Ammon's horn (tissue), 1 donor: Measurements from ENCODE around the gene EPB41L4A.

Experiments used
- DNase-seq: peaks from one replicate; pipeline ENCODE4 v3.0.0-alpha.2; 2016; ENCODE audit warnings: low spot score

The EPB41L4A gene

GRCh38 chr5:112308608-112309007, 110.5 kb downstream of the EPB41L4A start:
- DNase-seq, result no peak

GRCh38 chr5:112306956-112307355, 112.1 kb downstream of the EPB41L4A start:
- no peak for DNase-seq

- DNase-seq, result no peak
Observed at GRCh38 chr5:112304743-112305142, 114.3 kb downstream of the EPB41L4A start.

- no peak for DNase-seq
Observed at GRCh38 chr5:112303685-112304084, 115.4 kb downstream of the EPB41L4A start.

DNA sequence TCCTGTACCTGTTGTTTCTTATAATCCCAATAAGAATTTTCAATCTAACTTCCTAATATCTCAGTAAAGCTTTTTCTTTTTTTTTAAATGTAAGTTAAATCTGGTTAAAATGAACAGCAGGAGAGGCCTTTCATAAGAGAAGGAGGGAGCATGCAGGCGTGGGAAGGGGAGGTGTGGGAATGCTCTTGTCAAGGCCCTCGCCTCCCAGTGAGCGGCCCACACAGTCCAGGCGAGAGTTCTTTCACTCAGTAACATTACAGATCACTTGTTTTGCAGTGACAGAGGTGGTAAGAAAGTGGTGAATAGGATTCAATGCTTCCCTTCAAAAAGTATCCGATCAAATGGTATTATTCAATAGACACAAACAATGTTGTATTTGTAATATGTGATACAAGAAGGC, 125.0 kb downstream of the EPB41L4A start:
- DNase-seq, result peak; percentile 61

GRCh38 chr5:112293587-112293986, 125.5 kb downstream of the EPB41L4A start:
- no peak for DNase-seq

GRCh38 chr5:112290691-112291090, 128.4 kb downstream of the EPB41L4A start:
- DNase-seq, result no peak

- DNase-seq, result no peak
Observed at GRCh38 chr5:112289465-112289864, 129.6 kb downstream of the EPB41L4A start.

DNA sequence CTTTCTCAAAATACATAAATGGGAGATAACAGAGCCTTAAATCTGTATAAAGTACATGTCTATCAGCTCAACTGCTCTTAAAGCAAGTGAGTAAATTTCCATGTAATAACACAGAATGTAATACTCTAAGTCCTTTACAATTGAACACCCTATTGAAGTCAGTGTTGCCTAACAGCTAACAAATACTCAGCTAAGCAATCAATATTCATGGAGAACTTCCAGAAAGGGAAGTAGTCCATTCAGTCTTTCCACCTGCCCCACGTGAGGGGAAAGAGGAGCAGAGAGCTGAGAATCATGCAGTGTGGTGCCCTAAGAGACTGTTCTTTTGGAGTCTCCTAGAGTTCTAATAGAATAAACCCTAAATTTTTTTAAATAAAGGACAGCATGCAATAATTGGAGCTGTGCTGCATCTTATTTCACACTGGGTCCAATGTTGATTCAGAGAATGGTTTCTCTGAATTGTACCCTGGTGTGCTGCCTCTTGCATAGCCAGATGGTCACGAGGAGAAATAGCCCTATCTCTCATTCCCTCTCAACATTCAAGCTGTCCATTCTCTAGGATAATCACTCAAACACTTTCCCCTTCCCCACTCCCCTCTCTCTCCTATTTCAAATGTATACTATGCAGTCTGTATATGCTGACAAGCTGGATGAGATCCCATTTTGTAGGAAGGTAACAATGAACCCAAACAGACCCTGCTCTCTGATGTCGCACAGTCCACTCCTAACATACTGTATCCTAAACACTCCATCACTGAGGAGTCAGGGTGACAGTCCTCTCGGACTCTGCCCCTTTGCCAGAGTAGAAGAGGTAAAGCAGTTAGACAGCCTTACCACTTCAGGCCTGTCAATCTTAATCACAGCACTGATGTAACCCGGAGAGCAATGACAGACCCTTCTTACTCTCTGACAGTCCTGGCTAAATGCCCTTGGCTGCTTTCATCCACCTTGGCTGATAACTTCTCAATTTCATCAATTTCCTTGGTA, 134.8 kb downstream of the EPB41L4A start:
- DNase-seq, result no peak

DNA sequence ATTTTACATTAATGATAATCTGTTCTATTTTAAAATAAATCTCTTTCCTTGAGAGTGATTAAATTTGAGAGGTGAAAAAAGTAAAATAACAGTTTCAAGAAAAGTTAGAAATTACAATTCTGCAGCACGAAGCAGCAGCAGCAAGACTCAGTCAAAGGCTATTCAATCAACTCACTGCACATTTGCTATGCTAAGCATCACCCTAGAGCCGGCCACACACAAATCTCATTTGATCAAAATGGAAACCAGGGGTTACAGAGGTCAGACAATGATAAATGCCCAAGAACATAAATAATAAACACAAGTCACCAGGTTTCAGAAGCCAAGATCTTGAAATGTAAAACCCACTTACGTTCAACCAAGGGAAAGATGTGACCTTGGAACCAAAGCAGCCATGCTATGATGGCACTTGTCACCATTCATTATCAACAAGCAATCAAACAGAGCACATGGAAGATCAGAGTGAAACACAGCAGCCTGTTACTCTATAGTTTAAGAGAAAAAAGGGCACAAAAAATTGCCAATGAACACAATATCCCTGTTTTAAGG, 136.0 kb downstream of the EPB41L4A start:
- DNase-seq, result no peak

DNA sequence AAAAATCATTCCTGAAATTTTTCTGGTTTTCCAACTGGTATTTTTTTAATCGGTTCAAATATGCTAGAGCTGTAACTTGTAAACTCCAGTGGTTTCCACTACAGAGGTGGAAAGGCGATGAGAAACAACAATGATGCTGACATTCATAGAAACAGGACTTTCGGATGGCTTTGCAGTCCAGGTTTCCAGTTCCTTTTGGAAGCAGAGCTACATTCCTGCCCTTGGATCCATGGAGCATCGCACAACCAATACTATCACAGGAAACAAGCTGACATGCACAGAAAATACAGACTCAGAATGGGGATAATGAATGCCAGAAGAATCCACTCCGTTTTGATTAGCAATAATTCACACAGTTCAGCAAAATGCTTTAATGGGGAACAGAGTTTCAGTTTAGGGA, 140.0 kb downstream of the EPB41L4A start:
- DNase-seq, result no peak

DNA sequence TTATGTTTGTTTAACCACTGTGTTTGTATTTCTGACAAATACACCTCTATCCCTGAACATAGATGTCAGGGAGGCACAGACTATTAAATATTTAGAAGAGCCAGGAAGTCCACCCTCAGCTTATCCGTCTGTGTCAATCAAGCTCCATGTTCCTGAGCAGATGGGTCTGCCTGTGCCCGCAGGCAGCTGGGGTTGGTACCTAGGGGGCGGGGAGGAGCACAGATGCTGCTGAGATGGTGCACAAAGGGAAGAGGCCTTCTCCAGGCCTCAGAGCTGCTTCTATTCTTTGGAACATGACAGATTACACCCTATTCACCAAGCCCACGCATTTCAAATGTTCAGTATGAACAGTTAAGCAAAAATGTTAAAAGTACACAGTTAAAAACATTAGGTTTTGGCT, 142.1 kb downstream of the EPB41L4A start:
- DNase-seq, result peak; percentile 52

DNA sequence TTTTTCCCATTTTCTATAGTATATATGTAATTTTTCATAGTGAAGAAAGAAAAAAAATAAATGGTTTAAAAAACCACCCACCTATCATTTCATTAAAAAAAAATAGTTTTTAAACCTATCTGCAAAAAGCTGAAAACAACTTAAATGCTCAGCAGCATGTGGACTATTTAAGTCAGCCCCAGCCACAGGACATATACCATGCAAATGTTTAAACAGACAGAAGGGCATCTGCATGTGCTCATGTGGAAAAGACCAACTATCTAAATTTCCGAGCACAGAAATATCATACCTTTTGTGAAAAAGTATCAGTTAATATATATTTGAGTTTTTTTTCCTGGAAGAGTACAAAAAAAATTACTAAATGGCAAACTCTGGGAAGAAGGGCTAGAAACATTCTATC, 143.4 kb downstream of the EPB41L4A start:
- no peak for DNase-seq

DNA sequence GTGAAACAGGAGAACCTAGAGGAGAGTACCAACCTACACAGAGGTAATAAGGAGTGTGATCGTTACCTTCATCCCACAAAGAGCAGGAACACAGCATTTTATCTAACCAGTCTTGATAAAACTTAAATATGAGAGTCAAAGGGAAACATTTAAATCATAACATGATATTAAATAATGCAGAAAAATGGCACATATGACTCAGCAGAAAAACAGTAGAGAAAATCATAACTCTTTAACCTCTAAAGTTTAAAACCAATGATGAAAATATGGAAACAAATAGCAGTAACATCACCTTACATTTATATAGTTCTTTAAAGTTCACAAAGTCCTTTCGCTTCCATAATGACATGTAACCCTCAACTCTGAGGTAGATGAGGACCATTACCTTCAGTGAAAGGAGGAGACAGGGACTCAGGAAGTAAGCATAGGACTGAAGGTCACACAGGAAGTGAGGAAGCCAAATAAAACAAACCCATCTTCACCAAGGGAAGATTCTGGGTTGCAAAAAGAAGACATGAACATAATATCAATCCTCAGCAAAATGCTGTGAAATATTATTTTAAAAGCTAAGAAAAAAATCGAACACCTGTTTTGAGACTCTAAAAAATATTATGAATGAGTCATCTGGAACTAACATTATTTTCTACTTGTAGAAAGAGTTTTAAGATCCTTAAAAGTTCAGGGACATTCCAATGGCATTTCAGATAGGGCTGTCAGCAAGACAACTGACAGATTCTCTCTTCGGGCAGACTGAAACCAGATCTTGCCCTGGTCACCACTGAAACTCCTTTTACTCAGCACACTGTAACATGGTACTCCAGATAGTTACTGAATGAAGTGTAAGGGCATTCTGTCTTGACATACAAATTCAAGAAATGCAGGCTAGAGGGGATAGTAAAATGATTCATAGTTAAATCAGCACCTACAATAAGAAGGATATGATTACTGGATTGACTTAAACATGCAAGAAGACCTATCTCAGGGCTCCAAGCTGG, 148.5 kb downstream of the EPB41L4A start:
- no peak for DNase-seq

DNA sequence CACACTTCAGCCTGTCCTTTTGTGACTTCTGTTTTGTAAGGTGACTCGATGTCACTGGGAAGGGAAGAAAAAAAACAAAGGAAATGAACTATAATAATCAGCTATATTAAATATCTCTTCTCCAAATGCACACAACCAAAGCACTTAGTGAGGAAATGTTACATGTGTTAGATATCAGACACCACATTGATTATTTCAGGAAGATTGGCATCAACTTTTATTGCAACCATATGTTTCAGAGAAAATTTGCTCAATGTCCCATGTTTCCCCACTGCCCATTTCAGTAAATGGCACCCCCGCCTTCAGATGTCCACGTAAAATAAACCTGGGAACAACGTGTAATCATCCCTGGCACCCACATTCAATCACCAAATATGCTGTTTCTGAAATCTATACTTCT, 151.8 kb downstream of the EPB41L4A start:
- DNase-seq, result no peak

DNA sequence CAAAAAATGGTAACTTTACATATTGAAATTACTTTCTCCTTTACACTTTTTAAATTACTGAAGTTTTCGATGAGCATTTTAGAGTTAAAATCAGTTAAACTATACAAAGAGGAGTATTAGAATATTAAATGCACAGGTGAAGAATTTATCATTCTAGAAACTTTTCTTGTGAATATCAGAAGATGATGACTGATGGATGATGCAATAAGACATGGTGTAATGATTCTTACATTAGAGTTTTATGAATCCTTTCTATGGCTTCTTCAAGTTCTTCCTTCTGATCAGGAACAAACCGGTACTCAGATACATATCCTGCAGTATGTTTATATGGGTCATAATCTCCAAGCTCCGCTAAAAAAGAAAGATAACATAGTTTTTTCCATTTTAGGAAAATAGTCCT, 154.4 kb downstream of the EPB41L4A start:
- no peak for DNase-seq

DNA sequence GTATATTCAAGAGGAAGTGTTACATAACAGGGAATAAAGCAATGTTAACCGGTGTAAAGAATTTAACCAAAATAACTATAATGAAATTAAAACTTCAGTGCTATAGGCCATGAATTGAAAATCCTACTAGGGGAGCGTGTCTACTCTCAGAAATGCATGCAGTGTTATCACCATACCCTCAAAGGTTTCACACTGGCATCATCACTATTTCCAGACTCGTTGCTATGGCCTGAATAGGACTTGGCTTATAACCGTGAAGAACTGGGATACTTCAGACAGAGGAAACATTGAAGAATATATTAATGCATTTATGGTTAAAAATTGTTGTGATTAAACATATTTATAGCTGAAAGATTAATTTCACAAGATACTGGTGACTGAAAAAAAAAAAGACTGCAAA, 154.9 kb downstream of the EPB41L4A start:
- DNase-seq, result no peak

DNA sequence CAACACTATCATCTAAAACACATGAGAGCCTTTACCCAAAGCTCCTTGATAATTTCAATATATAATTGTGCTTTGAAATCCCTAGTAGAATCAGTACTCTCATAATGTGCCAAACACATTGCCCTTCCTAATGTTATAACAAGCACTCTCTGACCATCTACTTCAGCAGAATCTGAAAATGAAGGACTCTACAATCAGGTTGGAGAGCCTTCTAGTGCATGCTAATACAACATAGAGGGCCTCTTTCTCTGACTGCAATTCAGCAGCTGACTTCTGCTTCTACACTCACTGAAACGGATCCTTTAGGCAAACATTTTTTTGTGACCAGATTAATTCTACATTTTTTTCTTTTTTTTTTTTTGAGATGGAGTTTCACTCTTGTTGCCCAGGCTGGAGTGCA, 155.6 kb downstream of the EPB41L4A start:
- DNase-seq, result no peak

DNA sequence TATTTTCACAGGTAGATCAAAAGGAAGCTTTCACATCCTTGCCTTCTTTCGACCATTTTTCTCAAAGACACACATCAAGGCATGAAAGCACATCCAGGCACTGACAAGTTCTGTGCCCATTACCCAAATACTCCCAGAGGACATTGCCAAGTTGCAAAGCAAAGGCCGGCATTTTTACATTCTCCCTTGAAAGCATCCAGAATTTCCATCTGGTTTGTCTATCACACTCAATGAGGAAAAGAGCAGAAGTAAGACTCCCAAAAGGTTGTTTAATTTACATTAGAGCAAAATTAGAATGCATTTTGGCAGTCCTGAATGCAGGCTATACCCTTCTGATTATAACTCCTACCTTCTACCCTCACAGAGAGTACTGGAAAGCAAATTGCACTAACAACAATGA, 160.5 kb downstream of the EPB41L4A start:
- no peak for DNase-seq

- peak; percentile 17 for DNase-seq
Observed at GRCh38 chr5:112257976-112258375, 161.1 kb downstream of the EPB41L4A start.

GRCh38 chr5:112257005-112257404, 162.1 kb downstream of the EPB41L4A start:
- DNase-seq, result no peak

- DNase-seq, result no peak
Observed at GRCh38 chr5:112254303-112254702, 164.8 kb downstream of the EPB41L4A start.
